Common myeloid progenitor, CD34-positive (primary cell): Measurements from ENCODE around the gene SUCO.
"Not testable (repeated sequence)": the region's sequence is repeated elsewhere in the genome, so short reads cannot be mapped to it uniquely, and the experiment has no call there.

Source experiments
- CTCF ChIA-PET: fragments of 350-600 bp; sonication (Branson Sonifier 250); formaldehyde crosslinking; loops from one replicate; lab custom pipeline; 2021; ENCODE audit warnings: antibody characterized with exemption; lab: Charles Lee
- POLR2A ChIA-PET: fragments of 350-600 bp; sonication (Branson Sonifier 250); formaldehyde crosslinking; loops from one replicate; lab custom pipeline; 2021; ENCODE audit warnings: antibody characterized with exemption; lab: Charles Lee
- DNase-seq, 3 donors: peaks; one replicate each; pipeline versions ENCODE4 v3.0.0 to v3.0.0-alpha.2; 2013
- H3K27ac ChIP-seq, 2 experiments: 1 replicate in 1 of 2; 2 replicates in 1 of 2; pipeline ENCODE4 v1.7.0; 2013; ENCODE audit warnings: inconsistent platforms in 2 of 2, low read length in 2 of 2, mild to moderate bottlenecking in 2 of 2, low read depth in 1 of 2, moderate library complexity in 1 of 2; ENCODE audit not compliant: severe bottlenecking in 2 of 2, insufficient read depth in 1 of 2, poor library complexity in 1 of 2
- H3K27me3 ChIP-seq, 5 experiments: replicated peaks in 2 of 5; 1 replicate in 3 of 5; 2 replicates in 2 of 5; pipeline versions ENCODE4 v1.6.1 to v1.7.0; 2013; ENCODE audit warnings: low read length in 4 of 5, mild to moderate bottlenecking in 2 of 5, moderate library complexity in 2 of 5, inconsistent platforms in 1 of 5; ENCODE audit not compliant: insufficient read depth in 5 of 5, control insufficient read depth in 4 of 5
- H3K36me3 ChIP-seq, 4 experiments: 1 replicate in 2 of 4; 2 replicates in 2 of 4; pipeline versions ENCODE4 v1.6.1 to v1.7.0; 2013; ENCODE audit warnings: low read length in 3 of 4, control low read depth in 1 of 4, mild to moderate bottlenecking in 1 of 4; ENCODE audit not compliant: control insufficient read depth in 4 of 4, insufficient read depth in 4 of 4
- H3K4me1 ChIP-seq, 4 experiments: 1 replicate in 3 of 4; 2 replicates in 1 of 4; pipeline versions ENCODE4 v1.6.1 to v1.7.1; 2013; ENCODE audit warnings: low read length in 3 of 4, mild to moderate bottlenecking in 3 of 4, control low read depth in 1 of 4, inconsistent platforms in 1 of 4, moderate library complexity in 1 of 4; ENCODE audit not compliant: control insufficient read depth in 4 of 4, insufficient read depth in 4 of 4; ENCODE audit errors: control extremely low read depth in 1 of 4
- H3K4me3 ChIP-seq, 7 experiments: 1 replicate in 4 of 7; 2 replicates in 3 of 7; pipeline versions ENCODE4 v1.5.1 to v1.7.0; 2013; ENCODE audit warnings: mild to moderate bottlenecking in 7 of 7, low read length in 6 of 7, moderate library complexity in 6 of 7, inconsistent platforms in 2 of 7, low read depth in 2 of 7, control low read depth in 1 of 7; ENCODE audit not compliant: insufficient read depth in 4 of 7, control insufficient read depth in 1 of 7; ENCODE audit errors: extremely low read depth in 1 of 7
- H3K9me3 ChIP-seq, 5 experiments: 1 replicate in 4 of 5; 2 replicates in 1 of 5; pipeline versions ENCODE4 v1.6.1 to v1.7.1; 2013; ENCODE audit warnings: low read length in 4 of 5, mild to moderate bottlenecking in 2 of 5, inconsistent platforms in 1 of 5, low read depth in 1 of 5, moderate library complexity in 1 of 5; ENCODE audit not compliant: control insufficient read depth in 4 of 5, insufficient read depth in 2 of 5; ENCODE audit errors: control extremely low read depth in 1 of 5
- WGBS: methylation state at CpG from one replicate; pipeline ENCODE4 v1.1.5; 2013; ENCODE audit not compliant: insufficient coverage; 5-methylcytosine and 5-hydroxymethylcytosine counted together

The SUCO gene

DNA sequence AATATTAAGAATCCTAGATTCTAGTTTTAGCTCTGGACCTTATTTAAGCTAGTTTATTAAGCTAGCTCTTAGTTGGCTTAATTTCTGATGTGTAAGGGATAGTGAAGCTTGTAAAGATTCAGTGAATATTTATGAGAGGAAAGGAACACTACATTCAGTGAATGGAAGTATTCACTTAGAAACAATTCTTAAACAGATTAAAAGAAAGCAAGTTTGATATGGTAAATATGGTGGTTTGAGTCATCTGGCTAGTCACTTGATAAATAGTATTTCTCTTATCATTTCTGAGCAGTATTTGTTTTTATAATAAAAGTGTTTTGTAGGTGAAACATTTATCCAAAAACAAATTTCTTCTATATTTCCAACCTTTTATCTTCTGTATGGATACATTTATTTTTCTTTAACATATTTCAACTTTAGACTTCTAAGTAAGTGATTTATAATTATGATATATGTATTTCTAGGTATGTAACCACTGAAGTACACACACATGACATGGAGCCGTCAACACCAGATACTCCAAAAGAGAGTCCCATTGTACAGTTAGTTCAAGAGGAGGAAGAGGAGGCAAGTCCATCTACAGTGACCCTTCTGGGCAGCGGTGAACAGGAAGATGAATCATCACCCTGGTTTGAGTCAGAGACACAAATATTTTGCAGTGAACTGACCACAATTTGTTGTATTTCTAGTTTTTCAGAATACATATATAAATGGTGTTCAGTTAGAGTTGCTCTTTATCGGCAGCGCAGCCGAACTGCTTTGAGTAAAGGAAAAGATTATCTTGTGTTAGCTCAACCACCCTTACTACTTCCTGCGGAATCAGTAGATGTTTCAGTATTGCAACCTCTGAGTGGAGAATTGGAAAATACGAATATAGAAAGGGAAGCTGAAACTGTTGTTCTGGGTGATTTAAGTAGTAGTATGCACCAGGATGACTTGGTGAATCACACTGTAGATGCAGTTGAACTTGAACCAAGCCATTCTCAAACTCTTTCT is 55.6 kb downstream of the SUCO start:
- DNase-seq: no peak
- WGBS: 93% methylated on average over 3 of the region's 7 CpGs
- ChIA-PET CTCF (interaction anchor here (1.1 kb wide), 2 partner anchors 10 to 42 kb away, joined by 3 read pairs; no protein-coding TSS in a partner anchor), POLR2A (no interaction called here)
- Histone ChIP-seq H3K27ac (peak overlapping the region in 1 of 2 experiments; percentile 39), H3K4me1 (no peaks in the 10 kb centered on the region), H3K36me3 (peaks cover 19 to 39% (median 25%) of the 10 kb centered on the region in 4 experiments), H3K27me3 (no peaks in the 10 kb centered on the region), H3K4me3 (no peak overlapping the region), H3K9me3 (peaks cover 0 to 4% (median 0%) of the 10 kb centered on the region in 5 experiments)

DNA sequence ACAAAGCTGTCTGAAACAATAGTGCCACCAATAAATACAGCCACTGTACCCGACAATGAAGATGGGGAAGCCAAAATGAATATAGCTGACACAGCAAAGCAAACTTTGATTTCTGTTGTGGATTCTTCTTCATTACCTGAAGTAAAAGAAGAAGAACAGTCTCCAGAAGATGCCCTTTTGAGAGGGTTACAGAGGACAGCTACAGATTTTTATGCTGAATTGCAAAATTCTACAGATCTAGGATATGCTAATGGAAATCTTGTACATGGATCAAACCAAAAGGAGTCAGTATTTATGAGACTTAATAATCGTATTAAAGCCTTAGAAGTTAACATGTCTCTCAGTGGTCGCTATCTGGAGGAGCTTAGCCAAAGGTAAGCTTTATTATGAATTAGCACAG is 56.6 kb downstream of the SUCO start:
- WGBS: 100% methylated on average over 2 of the region's 3 CpGs
- Histone ChIP-seq H3K9me3 (peaks cover 0 to 4% (median 0%) of the 10 kb centered on the region in 5 experiments), H3K36me3 (peaks cover 19 to 40% (median 24%) of the 10 kb centered on the region in 4 experiments), H3K27ac (no peak overlapping the region), H3K27me3 (no peaks in the 10 kb centered on the region), H3K4me3 (no peak overlapping the region), H3K4me1 (no peaks in the 10 kb centered on the region)
- ChIA-PET POLR2A (no interaction called here), CTCF (interaction anchor here (1.1 kb wide), 2 partner anchors 9 to 41 kb away, joined by 3 read pairs; no protein-coding TSS in a partner anchor)
- no peak for DNase-seq

DNA sequence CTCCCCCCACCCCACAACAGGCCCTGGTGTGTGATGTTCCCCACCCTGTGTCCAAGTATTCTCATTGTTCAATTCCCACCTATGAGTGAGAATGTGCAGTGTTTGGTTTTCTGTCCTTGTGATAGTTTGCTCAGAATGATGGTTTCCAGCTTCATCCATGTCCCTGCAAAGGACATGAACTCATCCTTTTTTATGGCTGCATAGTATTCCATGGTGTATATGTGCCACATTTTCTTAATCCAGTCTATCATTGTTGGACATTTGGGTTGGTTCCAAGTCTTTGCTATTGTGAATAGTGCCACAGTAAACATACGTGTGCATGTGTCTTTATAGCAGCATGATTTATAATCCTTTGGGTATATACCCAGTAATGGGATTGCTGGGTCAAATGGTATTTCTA is 58.5 kb downstream of the SUCO start:
- H3K36me3 ChIP-seq: peaks cover 19 to 50% (median 25%) of the 10 kb centered on the region in 4 experiments
- H3K9me3 ChIP-seq, H3K27me3 ChIP-seq, H3K27ac ChIP-seq, POLR2A ChIA-PET, CTCF ChIA-PET, H3K4me3 ChIP-seq, H3K4me1 ChIP-seq, DNase-seq: not testable (repeated sequence)
- WGBS: no CpG with 5 or more reads among the region's 1 CpG

DNA sequence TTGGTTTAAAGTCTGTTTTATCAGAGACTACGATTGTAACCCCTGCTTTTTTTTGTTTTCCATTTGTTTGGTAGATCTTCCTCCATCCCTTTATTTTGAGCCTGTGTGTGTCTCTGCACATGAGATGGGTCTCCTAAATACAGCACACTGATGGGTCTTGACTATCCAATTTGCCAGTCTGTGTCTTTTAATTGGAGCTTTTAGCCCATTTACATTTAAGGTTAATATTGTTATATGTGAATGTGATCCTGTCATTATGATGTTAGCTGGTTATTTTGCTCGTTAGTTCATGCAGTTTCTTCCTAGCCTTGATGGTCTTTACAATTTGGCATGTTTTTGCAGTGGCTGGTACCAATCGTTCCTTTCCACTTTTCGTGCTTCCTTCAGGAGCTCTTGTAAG is 62.1 kb downstream of the SUCO start:
- H3K4me1 ChIP-seq, DNase-seq, POLR2A ChIA-PET, H3K27ac ChIP-seq, H3K4me3 ChIP-seq, H3K27me3 ChIP-seq: not testable (repeated sequence)
- WGBS: 90% methylated on average over 3 of the region's 4 CpGs
- CTCF ChIA-PET: interaction anchor here (1.7 kb wide), 1 partner anchor 12 kb away, joined by 3 read pairs; no protein-coding TSS in a partner anchor
- Histone ChIP-seq H3K36me3 (peaks cover 16 to 49% (median 23%) of the 10 kb centered on the region in 4 experiments), H3K9me3 (peaks cover 0 to 15% (median 5%) of the 10 kb centered on the region in 5 experiments)

DNA sequence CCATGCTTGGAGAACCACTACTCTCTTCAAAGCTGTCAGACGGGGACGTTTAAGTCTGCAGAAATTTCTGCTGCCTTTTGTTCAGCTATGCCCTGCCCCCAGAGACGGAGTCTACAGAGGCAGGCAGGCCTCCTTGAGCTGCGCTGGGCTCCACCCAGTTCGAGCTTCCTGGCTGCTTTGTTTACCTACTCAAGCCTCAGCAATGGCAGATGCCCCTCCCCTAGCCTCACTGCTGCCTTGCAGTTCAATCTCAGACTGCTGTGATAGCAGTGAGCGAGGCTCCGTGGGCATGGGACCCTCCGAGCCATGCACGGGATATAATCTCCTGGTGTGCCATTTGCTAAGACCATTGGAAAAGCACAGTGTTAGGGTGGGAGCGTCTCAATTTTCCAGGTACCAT is 63.8 kb downstream of the SUCO start:
- H3K9me3 ChIP-seq: peaks cover 0 to 15% (median 5%) of the 10 kb centered on the region in 5 experiments
- H3K27me3 ChIP-seq, POLR2A ChIA-PET, H3K4me3 ChIP-seq, DNase-seq, H3K4me1 ChIP-seq, H3K27ac ChIP-seq: not testable (repeated sequence)
- 80% methylated on average over 8 of the region's 10 CpGs for WGBS
- CTCF ChIA-PET: interaction anchor here (1.7 kb wide), 1 partner anchor 13 kb away, joined by 6 read pairs; no protein-coding TSS in a partner anchor
- peaks cover 16 to 52% (median 26%) of the 10 kb centered on the region in 4 experiments for H3K36me3 ChIP-seq

DNA sequence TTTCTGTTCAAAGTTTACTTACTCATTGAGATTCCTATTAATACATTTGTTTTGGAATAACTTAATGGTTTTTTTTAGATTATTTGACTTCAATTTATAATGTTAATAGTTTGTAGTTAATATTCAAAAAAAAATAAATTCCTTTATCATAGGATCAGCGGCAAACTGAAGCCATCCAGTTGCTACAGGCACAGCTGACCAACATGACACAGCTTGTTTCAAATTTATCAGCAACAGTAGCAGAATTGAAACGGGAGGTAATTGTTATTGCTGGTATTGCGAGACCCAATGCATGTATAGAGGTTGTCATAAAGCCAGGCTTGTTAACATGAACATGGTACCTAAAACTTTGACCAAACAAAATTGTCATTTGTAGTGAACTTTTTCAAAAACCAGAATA is 67.0 kb downstream of the SUCO start:
- no CpG with 5 or more reads among the region's 3 CpGs for WGBS
- H3K9me3 ChIP-seq: peaks cover 0 to 13% (median 5%) of the 10 kb centered on the region in 5 experiments
- ChIA-PET POLR2A (no interaction called here), CTCF (no interaction called here)
- no peaks in the 10 kb centered on the region for H3K27me3 ChIP-seq
- H3K4me1 ChIP-seq: no peaks in the 10 kb centered on the region
- H3K27ac ChIP-seq: no peak overlapping the region
- DNase-seq: no peak
- H3K4me3 ChIP-seq: no peak overlapping the region
- peaks cover 22 to 66% (median 35%) of the 10 kb centered on the region in 4 experiments for H3K36me3 ChIP-seq
